Spinal cord (tissue), 10 donors: Measurements from ENCODE around the gene CACUL1. TPM values are rescaled to one million over a fixed set of nuclear protein-coding genes. Genes with fewer than 3 reads are reported as not detected.

Experiments
- DNase-seq, 6 donors: peaks; one replicate each; pipeline versions ENCODE4 v3.0.0 to v3.0.0-alpha.2; 2013 to 2015; ENCODE audit warnings: low spot score in 6 of 6, low read depth in 4 of 6
- H3K27ac ChIP-seq: one replicate; pipeline ENCODE4 v1.5.1; 2013; ENCODE audit warnings: low read depth, low read length, control low read depth
- H3K27me3 ChIP-seq: one replicate; pipeline ENCODE4 v1.6.1; 2013; ENCODE audit warnings: low read length; ENCODE audit not compliant: control insufficient read depth, insufficient read depth
- H3K36me3 ChIP-seq: one replicate; pipeline ENCODE4 v1.6.1; 2013; ENCODE audit warnings: low read length; ENCODE audit not compliant: control insufficient read depth, insufficient read depth
- H3K4me1 ChIP-seq: one replicate; pipeline ENCODE4 v1.6.1; 2013; ENCODE audit warnings: low read length; ENCODE audit not compliant: control insufficient read depth, insufficient read depth
- H3K4me3 ChIP-seq: one replicate; pipeline ENCODE4 v1.5.1; 2013; ENCODE audit warnings: low read depth, low read length, control low read depth
- H3K9me3 ChIP-seq: one replicate; pipeline ENCODE4 v1.6.1; 2013; ENCODE audit warnings: low read length; ENCODE audit not compliant: control insufficient read depth, insufficient read depth
- WGBS: methylation state at CpG from one replicate; pipeline ENCODE4 v1.1.5; 2013; ENCODE audit warnings: missing lambda C conversion rate; ENCODE audit not compliant: insufficient coverage; 5-methylcytosine and 5-hydroxymethylcytosine counted together
- polyA plus RNA-seq, 2 donors: library from polyadenylated mRNA; unstranded; fragments of 120-200 nt; gene quantifications; one replicate each; pipeline ENCODE4 v1.2.1, GENCODE V29; 2013; ENCODE audit not compliant: insufficient read length in 2 of 2
- total RNA-seq, 2 donors: library from RNA; depleted of rRNA in 1 of 2; stranded (reverse); fragments of 120-200 nt in 1 of 2; fragments of >200 nt in 1 of 2; gene quantifications; one replicate each; pipeline versions ENCODE4 v1.2.3 to v1.2.4, GENCODE V29; 2013 to 2014
- donor health status: healthy.

The CACUL1 gene
- total and polyA plus RNA-seq, 4 donors: 20.1 to 43.5 (median 28.5) TPM

GRCh38 chr10:118721539-118721876 lies 33.3 kb downstream of the CACUL1 start:
- no peaks in the 10 kb centered on the region for H3K27me3 ChIP-seq
- H3K27ac ChIP-seq: no peak overlapping the region
- no peaks in the 10 kb centered on the region for H3K4me1 ChIP-seq
- WGBS: 100% methylated on average over 1 of the region's 3 CpGs
- H3K4me3 ChIP-seq: no peak overlapping the region
- H3K9me3 ChIP-seq: no peaks in the 10 kb centered on the region
- no peak for DNase-seq
- H3K36me3 ChIP-seq: peaks cover 2% of the 10 kb centered on the region

- H3K27me3 ChIP-seq: no peaks in the 10 kb centered on the region
- no peak overlapping the region for H3K27ac ChIP-seq
- no peaks in the 10 kb centered on the region for H3K9me3 ChIP-seq
- DNase-seq: peak; percentile 49 to 93 (median 62)
- no peak overlapping the region for H3K4me3 ChIP-seq
- no CpG with 5 or more reads among the region's 3 CpGs for WGBS
- H3K36me3 ChIP-seq: peaks cover 2% of the 10 kb centered on the region
- no peaks in the 10 kb centered on the region for H3K4me1 ChIP-seq
Observed at GRCh38 chr10:118720685-118721538, 33.9 kb downstream of the CACUL1 start.

- 100% methylated on average over 1 of the region's 3 CpGs for WGBS
- no peaks in the 10 kb centered on the region for H3K27me3 ChIP-seq
- H3K36me3 ChIP-seq: peaks cover 10% of the 10 kb centered on the region
- no peak overlapping the region for H3K4me3 ChIP-seq
- DNase-seq: no peak
- no peaks in the 10 kb centered on the region for H3K4me1 ChIP-seq
- no peak overlapping the region for H3K27ac ChIP-seq
- no peaks in the 10 kb centered on the region for H3K9me3 ChIP-seq
Observed at GRCh38 chr10:118714366-118714765, 40.4 kb downstream of the CACUL1 start.

- 91% methylated on average over 11 of the region's 14 CpGs for WGBS
- Histone ChIP-seq H3K4me3 (no peak overlapping the region), H3K4me1 (no peaks in the 10 kb centered on the region), H3K36me3 (peaks cover 10% of the 10 kb centered on the region), H3K27ac (no peak overlapping the region), H3K9me3 (no peaks in the 10 kb centered on the region), H3K27me3 (no peaks in the 10 kb centered on the region)
- no peak for DNase-seq
Observed at GRCh38 chr10:118712930-118713634, 41.7 kb downstream of the CACUL1 start.

- H3K27ac ChIP-seq: no peak overlapping the region
- DNase-seq: no peak
- no peak overlapping the region for H3K4me3 ChIP-seq
- no peaks in the 10 kb centered on the region for H3K9me3 ChIP-seq
- peaks cover 10% of the 10 kb centered on the region for H3K36me3 ChIP-seq
- no peaks in the 10 kb centered on the region for H3K4me1 ChIP-seq
- no peaks in the 10 kb centered on the region for H3K27me3 ChIP-seq
- 91% methylated on average over 7 of the region's 7 CpGs for WGBS
Observed at GRCh38 chr10:118712080-118712479, 42.7 kb downstream of the CACUL1 start.

GRCh38 chr10:118710487-118710886 lies 44.3 kb downstream of the CACUL1 start:
- no peak overlapping the region for H3K27ac ChIP-seq
- WGBS: no CpG with 5 or more reads among the region's 1 CpG
- H3K4me1 ChIP-seq: no peaks in the 10 kb centered on the region
- H3K27me3 ChIP-seq: no peaks in the 10 kb centered on the region
- peaks cover 10% of the 10 kb centered on the region for H3K36me3 ChIP-seq
- no peak for DNase-seq
- H3K9me3 ChIP-seq: no peaks in the 10 kb centered on the region
- no peak overlapping the region for H3K4me3 ChIP-seq

GRCh38 chr10:118708571-118708970 lies 46.2 kb downstream of the CACUL1 start:
- Histone ChIP-seq H3K36me3 (peaks cover 14% of the 10 kb centered on the region), H3K4me1 (no peaks in the 10 kb centered on the region)

GRCh38 chr10:118704711-118705110 lies 50.1 kb downstream of the CACUL1 start:
- 95% methylated on average over 5 of the region's 6 CpGs for WGBS
- no peak overlapping the region for H3K27ac ChIP-seq
- H3K27me3 ChIP-seq: no peaks in the 10 kb centered on the region
- no peak overlapping the region for H3K4me3 ChIP-seq
- H3K9me3 ChIP-seq: no peaks in the 10 kb centered on the region
- H3K4me1 ChIP-seq: no peaks in the 10 kb centered on the region
- no peak for DNase-seq
- peaks cover 8% of the 10 kb centered on the region for H3K36me3 ChIP-seq

More at GRCh38 chr10:118708571-118708970, 46.2 kb downstream of the CACUL1 start:
- no peaks in the 10 kb centered on the region for H3K27me3 ChIP-seq
- H3K27ac ChIP-seq: no peak overlapping the region
- no peaks in the 10 kb centered on the region for H3K9me3 ChIP-seq
- H3K4me3 ChIP-seq: no peak overlapping the region
- no peak for DNase-seq
- 96% methylated on average over 4 of the region's 7 CpGs for WGBS

GRCh38 chr10:118701529-118702323 lies 53.0 kb downstream of the CACUL1 start:
- peak in 1 of 6 donors; percentile 34 for DNase-seq
- H3K27me3 ChIP-seq: no peaks in the 10 kb centered on the region
- H3K36me3 ChIP-seq: peaks cover 11% of the 10 kb centered on the region
- H3K4me3 ChIP-seq: no peak overlapping the region
- H3K9me3 ChIP-seq: no peaks in the 10 kb centered on the region
- no peak overlapping the region for H3K27ac ChIP-seq
- WGBS: 86% methylated on average over 5 of the region's 8 CpGs
- no peaks in the 10 kb centered on the region for H3K4me1 ChIP-seq
